ENCODE measurements around the gene SSC4D.
A peak's percentile ranks its signal among the peaks of the same experiment; 100 is the strongest.
"Not testable (repeated sequence)": the region's sequence is repeated elsewhere in the genome, so short reads cannot be mapped to it uniquely, and the experiment has no call there.

SSC4D gene

DNA sequence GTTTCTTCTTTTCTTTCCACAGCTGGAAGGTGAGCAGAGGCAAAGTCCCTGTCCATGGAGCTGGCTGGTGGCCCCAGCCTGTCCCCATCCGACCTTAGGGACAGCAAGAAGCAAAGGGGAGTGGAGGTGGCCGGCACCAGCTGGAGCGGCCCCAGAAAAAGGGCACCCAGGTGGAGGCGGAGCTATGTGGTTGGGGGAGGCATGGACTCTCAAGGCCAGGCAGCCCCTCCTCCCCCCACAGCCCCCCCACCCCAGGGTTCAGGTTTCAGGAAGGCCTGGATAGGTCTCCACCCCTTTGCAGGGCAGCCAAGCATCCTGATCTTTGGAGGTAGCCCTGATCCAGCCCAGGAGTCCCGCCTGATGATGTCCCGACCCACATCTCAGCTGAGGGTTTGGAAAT is at the start of gene SSC4D:
SSC4D (minus strand) TSS at position 161 of the 400 bp plus-strand sequence. CDS start 5,258 bp downstream, outside the sequence.
- no peak for DNase-seq

DNA sequence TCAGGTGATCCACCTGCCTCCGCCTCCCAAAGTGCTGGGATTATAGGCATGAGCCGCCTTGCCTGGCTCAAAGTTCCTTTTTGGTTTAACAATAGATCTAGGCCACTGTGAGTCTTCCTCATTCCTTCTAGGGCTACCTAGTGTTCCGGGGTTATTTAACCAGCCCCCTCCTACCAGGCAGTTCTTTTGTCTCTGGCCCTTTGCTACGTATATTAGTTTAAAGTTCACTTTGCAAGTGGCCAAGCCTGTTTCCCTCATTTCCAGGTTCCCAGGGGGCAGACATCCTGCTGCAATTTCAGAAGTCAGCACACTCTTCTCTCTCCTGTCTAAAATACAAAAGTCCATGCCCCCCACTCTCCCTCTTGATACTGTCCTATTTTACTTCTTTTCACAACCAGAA is 49.0 kb upstream of the SSC4D start:
- DNase-seq: not testable (repeated sequence)

DNA sequence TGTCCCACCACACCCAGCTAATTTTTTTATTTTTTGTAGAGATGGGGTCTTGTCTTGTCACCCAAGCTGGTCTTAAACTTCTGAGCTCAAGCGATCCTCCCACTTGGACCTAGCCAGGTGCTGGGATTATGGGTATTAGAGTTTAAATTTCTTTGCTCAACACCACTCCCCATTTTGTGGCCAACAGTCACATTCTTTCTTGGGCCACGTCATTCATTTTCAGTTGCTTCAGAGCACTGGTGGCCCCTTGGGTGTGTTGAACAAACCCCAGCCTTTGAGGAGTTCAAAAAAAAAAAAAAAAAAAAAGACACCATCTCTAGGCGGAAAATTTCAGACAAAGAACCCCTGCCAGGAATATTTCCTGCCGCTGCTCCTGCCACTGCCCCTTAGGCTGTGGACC is 47.5 kb upstream of the SSC4D start:
- DNase-seq: not testable (repeated sequence)

DNA sequence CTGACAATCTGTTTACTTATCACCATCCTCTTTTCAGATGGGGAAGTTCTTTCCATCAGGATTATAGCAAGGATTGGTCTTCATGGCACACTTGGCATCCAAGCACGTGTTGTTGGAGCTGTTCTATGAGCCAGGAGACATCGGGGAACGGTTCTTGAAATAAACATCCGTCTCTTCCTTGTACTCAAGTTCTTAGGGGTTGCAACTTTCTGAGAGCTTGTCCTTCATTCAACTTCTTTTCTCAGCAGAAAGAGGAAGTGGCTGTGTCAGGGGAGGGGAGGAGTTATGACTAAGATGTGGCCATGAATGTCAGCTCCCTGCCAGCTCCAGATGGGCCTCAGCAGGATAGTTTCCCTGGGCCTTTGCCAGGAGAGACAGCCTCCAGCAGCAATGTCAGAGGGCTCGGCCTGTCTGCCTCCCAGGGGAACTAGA is 36.1 kb upstream of the SSC4D start:
- peak; percentile 46 to 65 (median 63) for DNase-seq

DNA sequence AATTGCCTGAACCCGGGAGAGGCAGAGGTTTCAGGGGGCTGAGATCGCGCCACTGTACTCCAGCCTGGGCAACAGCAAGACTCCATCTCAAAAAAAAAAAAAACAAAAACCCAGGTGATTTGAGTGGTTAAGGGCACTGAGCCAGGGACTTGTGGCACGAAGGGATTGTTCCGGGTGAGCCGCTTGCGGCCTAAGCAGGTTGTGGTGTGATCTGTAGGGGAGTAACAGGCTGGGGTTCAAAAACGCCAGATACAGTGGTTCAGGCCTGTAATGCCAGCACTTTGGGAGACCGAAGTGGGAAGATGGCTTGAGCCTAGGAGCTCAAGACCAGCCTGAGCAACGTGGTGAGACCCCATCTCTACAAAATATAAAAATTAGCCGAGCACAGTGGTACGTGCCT is 34.3 kb upstream of the SSC4D start:
- DNase-seq: not testable (repeated sequence)

DNA sequence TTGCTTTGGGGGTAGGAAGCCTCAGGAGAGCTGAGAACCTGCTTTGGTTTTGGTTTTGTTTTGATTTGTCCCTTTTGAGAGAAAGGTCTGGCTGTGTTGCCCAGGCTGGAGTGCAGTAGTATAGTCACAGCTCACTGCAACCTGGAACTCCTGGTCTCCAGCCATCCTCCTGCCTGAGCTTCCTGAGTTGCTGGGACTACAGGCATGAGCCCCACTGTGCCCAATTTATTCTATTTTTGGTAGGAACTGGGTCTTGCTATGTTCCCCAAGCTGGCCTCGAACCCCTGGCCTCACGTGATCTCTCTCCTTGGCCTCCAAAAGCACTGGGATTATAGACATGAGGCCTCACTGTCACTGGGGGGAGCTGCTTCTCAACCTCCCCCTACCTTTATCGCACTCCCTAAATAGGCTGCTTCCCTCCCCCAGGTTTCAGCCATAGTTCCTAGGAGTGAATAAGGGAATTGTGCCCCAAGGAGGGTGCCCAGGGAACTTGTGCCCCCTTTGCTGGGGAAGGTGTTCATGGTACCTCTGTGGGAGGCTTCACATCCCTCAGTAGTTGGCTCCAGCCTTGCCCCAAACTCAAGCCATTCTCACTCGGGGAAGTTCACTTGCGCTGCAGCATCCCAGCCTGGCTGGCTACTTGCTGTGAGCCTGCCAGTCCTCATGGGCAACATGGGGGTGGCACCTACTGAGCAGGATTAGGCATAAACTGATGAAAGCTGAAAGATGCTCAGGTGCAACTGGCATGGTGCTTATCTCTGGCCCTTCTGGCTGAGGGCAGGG is 33.4 kb upstream of the SSC4D start:
- not testable (repeated sequence) for DNase-seq

DNA sequence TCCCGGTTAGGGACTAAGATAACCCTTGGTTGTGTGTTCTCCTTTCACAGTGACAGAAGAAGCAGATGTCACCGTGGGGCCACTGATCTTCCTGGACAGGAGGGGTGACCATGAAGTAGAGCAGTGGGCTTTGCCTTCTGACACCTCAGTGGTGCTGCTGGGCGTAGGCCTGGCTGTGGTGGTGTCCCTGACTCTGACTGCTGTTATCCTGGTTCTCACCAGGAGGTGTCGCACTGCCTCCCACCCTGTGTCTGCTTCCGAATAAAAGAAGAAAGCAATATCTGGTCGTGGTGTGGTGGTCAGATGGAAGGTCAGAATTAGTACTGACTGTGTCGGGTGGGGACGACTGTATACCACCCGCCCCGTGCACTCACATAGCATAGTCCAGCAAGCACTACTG is 32.3 kb upstream of the SSC4D start:
- not testable (repeated sequence) for DNase-seq

DNA sequence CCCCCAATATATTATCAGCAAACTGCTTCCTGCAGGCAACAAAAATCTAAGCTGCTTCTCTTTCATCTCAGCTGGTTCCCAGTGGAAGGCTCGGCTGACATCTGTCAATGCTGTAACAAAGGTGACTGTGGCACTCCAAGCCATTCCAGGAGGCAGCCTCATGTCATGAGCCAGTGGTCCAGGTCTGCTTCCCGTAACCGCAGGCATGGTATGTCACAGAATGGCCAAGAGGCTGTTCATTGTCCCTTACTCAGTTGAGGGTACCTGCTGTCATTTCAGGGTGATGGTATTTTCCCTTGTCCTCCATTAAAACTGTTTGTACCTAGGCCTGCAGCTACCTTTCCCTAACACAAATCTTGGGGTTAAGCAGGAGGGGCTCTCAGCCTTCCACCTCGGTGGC is 30.9 kb upstream of the SSC4D start:
- not testable (repeated sequence) for DNase-seq

DNA sequence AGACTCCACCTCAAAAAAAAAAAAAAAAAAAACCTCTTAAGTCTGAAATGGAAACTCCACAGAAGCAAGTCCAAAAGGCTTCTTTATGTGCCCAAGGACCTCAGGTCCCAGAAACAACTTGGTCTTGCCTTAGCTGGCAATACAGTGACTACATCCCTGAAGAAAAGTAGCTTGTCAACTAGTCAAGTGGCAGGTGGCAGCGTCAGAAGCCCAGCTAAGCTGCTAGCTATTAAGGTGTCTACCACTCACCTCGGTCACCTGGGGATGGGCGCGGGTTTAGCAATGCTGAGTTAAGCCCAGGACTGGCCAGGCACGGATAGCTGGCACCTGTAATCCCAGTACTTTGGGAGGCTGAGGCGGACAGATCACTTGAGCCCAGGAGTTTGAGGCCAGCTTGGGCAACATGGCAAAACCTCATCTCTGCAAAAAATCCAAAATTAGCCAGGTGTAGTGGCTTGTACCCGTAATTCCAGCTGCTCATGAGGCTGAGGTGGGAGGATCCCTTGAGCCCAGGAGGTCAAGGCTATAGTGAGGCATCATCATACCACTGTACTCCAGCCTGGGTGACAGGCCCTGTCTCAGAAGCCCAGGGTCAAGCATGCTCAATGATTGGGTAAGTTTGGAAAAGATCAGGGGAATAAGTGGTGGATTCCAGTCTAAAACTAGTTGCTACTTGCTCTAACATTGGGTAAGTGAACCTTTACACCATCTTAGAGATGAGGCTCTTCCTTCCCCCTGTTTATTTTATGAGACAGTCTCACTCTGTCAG is 29.8 kb upstream of the SSC4D start:
- DNase-seq: not testable (repeated sequence)

DNA sequence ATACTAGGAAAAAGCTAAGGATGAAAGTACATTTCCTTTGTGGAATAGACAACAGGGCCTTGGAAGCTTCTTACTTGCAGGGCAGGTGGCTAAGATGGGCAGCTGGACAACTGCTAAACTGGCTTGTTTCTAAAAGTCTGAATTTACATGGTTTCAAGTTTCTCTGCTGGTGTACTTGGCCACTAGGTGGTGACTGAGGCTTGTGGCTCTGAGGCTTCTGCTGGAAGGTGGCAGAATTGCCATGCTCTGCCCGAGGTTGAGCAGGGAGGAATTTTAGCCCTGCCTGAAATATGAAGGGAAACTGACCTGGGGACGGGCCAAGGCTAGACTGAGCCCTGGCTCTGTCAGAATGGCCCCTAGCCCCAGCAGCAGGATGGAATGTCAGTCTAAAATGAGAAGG is 28.4 kb upstream of the SSC4D start:
- DNase-seq: peak; percentile 83 to 92 (median 89)

DNA sequence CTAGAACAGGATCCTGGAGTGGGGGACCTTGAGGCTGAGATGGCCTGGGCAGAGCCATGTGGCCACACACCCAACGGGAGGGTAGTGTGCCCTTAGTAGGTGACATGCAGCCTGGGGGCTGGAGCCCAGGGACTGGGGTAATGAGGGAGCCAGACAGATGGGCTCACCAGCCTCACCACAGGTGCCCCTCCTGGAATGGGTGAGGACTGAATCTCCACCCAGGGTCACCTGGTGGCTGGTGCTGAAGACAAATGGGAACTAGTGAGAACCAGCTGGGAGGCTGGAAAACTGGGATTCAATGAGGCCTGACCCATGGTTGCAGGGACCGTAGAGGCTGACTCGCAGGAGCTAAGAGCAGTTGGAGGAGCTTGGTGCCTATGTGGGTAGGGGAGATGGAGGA is 21.3 kb upstream of the SSC4D start:
- DNase-seq: no peak

DNA sequence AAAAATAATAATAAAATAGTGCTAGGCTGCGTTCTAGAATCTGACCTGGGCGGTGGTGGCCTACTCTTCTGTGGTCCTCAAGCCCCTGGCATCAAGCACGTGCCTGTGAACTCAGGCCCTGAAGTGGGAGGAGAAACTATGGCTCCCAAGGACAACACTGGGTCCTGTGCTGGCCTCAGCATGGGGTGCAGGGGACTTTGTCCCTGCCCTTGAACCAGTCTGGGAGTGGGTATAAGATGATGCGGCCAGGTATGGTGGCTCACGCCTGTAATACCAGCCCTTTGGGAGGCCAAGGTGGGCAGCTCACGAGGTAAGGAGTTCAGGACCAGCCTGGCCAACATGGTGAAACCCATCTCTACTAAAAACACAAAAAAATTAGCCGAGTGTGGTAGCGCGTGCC is 20.7 kb upstream of the SSC4D start:
- no peak for DNase-seq

DNA sequence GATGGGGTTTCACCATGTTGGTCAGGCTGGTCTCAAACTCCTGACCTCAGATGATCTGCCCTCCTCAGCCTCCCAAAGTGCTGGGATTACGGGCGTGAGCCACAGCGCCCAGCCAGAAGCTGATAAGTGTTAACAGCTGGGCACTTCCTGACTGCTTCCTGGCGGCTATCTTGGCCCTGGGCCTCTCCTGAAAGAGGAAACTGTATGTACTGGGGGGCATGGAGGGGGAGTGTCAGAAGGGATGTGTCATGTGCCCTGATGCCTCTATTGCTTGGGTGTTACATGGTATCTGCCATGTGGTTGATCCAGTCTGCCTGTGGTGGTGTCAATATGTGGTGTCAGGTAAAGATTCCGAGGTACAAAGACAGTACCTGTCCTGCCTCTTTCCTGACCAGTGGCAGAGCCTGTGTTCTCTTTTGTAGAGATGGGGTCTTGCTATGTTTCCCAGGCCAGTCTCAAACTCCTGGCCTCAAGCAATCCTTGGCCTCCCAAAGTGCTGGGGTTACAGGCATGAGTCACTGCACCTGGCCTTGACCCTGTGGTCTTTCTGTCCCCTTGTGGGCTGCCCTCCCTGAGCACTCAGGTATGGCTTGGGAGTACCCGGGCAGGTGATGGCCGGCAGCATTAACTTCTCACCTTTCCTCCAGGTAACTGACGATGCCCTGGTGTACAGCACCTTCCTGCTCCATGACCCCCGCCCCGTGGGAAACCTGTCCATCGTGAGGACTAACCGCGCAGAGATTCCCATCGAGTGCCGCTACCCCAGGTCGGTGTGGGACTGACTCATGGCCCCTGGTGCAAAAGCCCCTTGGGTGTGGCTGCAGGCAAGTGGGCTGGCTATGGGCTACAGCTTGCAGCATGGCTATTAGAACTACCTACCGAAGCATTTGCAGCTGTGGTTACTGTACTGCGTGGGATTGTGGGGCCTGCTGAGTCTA is 19.6 kb upstream of the SSC4D start:
- peak; percentile 46 to 53 (median 51) for DNase-seq

DNA sequence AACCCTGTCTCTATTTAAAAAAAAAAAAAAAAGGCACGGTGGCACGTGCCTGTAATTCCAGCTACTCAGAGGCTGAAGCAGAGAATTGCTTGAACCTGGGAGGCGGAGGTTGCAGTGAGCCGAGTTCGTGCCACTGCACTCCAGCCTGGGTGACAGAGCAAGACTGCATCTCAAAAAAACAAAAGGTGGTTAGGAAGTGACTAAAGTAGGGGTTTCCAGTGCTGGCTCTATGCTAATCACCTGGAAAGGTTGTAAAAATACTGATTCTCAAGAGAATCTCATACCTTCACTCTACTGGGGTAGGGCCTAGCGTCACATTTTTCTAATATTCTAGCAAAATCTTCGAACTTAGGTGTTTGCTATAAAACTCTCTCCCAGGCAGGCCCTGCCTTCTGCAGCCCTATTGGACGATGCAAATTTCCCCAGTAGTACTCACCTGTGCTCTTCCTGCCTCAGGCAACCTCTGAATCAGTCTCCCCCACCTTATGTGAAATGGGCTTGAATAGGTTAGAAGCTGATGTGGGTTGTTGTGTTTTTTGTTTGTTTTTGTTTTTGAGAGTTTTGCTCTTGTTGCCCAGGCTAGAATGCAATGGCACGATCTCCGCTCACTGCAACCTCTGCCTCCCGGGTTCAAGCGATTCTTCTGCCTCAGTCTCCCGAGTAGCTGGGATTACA is 18.8 kb upstream of the SSC4D start:
- DNase-seq: no peak

DNA sequence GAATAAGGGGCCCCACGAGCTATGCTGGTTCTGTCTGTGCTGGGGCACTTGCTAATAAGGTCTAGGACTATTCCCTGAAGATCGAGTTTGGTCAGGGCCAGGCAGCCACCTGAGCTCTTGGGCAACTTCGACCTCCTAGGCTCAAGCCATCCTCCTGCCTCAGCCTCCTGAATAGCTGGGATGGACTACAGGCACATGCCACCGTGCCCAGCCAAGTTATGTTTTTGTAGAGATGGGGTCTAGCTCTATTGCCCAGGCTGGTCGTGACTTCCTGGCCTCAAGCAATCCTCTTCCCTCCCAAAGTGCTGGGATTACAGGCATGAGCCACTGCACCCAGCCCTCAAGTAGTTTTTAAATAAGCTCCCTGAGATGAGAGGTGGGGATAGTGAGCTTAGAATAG is 18.1 kb upstream of the SSC4D start:
- no peak for DNase-seq

DNA sequence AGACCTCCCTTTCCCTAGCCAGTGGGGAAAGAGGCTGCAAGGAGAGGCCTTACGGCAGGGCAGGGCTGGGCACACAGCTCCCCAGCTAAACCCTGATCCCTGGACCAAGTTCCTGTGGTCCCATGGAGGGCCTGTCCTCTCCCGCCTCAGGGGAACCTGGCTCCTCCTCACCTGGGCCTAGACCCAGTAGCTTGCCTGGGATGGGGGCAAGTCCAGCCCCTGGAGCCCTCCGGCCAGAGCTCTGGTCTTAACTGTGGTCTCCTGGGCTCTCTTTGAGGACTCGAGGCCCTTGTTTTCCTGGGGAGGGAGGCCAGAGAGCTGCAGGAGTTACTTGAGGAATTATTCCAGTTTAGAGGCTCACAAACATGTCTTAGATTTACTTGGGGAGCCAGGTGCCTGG is 16.7 kb upstream of the SSC4D start:
- no peak for DNase-seq

DNA sequence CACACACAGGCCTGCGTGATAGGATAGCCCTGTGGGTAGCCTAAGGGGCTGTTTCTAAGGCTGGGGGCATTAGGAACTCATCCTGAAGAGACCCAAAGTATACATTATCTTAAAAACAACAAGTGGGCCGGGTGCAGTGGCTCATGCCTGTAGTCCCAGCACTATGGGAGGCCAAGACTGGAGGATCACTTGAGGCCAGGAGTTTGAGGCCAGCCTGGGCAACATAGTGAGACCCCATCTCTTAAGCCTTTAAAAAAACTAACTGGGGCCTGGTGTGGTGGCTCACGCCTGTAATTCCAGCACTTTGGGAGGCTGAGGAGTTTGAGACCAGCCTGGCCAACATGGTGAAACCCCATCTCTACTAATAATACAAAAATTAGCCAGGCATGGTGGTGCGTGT is 16.1 kb upstream of the SSC4D start:
- not testable (repeated sequence) for DNase-seq

DNA sequence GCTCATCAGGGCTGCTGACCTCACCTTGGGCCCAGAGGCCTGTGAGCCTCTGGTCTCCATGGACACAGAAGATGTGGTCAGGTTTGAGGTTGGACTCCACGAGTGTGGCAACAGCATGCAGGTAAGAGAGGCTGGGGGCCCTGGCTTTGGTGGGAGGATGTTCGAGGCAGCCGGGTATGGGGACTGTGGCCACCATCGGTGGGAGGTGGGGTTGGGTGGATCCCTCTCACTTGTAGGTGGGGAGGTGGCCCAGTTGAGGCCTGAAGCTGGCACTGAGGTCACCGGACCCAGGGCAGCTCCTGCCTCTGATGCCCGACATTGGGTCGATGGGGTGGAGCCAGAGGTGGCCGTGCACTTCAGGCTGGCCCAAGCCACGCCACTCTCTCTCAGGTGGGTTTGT is 15.7 kb upstream of the SSC4D start:
- no peak for DNase-seq

DNA sequence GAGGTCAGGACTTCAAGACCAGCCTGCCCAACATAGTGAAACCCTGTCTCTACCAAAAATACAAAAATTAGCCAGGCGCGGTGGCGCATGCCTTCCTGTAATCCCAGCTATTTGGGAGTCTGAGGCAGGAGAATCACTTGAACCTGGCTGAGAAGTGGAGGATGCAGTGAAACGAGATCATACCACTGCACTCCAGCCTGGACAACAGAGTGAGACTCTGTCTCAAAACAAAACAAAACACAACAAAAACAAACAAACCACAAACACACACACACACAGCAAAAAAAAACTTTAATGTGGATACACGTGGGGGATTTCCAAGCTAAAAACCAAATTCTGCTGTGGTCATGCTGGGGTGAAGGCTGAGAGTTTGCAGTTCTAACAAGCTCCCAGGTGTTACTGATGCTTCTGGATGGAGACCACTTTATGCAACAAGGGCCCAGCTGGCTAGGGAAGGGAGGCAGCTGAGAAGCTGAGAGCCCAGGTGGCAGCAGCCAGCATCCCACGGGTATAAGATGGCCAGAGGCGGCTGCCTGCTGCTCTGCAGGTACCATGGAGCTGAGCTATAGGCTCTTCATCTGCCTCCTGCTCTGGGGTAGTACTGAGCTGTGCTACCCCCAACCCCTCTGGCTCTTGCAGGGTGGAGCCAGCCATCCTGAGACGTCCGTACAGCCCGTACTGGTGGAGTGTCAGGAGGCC is 15.1 kb upstream of the SSC4D start, which contains the start of gene ZP3:
ZP3 (plus strand) TSS at position 538 of the 699 bp plus-strand sequence; CDS start at position 553, 15 bp downstream.
- no peak for DNase-seq

DNA sequence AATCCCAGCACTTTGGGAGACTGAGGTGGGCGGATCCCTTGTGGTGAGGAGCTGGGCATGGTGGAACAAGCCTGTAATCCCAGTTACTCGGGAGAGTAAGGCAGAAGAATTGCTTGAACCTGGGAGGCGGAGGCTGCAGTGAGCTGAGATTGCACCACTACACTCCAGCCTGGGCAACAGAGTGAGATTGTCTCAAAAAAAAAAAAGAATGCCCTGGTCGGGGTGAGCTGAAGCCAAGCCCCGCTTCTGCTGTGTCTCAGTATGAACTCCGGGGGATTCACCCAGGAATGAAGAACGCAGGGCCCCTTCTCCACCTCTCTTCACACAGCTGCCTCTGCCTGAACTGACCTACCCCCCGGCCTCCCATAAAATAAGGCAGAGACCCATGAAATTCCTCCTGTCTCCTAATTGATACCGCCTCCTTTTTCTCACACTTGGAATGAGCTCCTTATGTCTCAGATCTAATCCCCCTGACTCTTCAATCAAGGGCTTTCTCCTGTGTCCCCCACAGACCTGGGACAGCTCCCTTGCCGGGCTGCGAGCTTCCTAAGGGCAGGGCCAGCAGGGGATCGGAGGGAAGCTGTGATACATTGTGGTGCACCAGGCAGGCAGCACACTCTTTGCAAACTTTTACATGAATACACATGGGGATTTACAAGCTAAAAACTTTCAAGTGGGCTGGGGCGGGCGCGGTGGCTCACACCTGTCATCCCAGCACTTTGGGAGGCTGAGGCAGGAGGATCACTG is 14.3 kb upstream of the SSC4D start:
- no peak for DNase-seq

DNA sequence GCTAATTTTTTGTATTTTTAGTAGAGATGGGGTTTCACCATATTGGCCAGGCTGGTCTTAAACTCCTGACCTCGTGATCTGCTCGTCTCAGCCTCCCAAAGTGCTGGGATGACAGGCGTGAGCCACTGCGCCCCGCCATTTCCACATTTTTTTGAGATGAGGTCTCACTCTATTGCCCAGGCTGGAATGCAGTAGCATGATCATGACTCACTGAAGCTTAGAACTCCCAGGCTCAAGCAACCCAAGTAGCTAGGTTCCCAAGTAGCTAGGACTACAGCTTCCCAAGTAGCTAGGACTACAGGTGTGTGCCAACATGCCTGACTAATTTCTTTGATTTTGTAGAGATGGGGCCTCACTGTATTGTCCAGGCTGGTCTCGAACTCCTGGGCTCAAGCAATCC is 11.6 kb upstream of the SSC4D start:
- peak; percentile 67 to 80 (median 76) for DNase-seq
